ENCODE measurements around the gene GLIS1.

GRCh38 chr1:53471000-53471399 lies 268.0 kb downstream of the GLIS1 start:
- TF ChIP-seq CTCF (IDR thresholded peaks at IDR 0.05 in 4 of 5, conservative IDR thresholded peaks at IDR 0.05 in 1 of 5): no peak
- TF ChIP-seq POLR2A (IDR thresholded peaks at IDR 0.05): no peak
